Body of pancreas (tissue), 4 donors: Measurements from ENCODE around the gene FOXP1.

ENCODE experiments used
- POLR2A ChIP-seq, 3 donors: fragments of 450-650 bp; IDR thresholded peaks; one replicate each; pipeline ENCODE4 v1.6.1; 2016; ENCODE audit warnings: antibody characterized with exemption in 3 of 3, mild to moderate bottlenecking in 2 of 3
- TF ChIP-seq, protein P1 (sequence below), 7 experiments: fragments of 450-650 bp in 4 of 7; fragments of 200-600 bp in 3 of 7; sonication (generic) in 3 of 7; IDR thresholded peaks; one replicate each; pipeline ENCODE4 v1.5.1; 2016 to 2019; ENCODE audit warnings: antibody characterized with exemption in 7 of 7

- TF ChIP-seq, protein P1, sequence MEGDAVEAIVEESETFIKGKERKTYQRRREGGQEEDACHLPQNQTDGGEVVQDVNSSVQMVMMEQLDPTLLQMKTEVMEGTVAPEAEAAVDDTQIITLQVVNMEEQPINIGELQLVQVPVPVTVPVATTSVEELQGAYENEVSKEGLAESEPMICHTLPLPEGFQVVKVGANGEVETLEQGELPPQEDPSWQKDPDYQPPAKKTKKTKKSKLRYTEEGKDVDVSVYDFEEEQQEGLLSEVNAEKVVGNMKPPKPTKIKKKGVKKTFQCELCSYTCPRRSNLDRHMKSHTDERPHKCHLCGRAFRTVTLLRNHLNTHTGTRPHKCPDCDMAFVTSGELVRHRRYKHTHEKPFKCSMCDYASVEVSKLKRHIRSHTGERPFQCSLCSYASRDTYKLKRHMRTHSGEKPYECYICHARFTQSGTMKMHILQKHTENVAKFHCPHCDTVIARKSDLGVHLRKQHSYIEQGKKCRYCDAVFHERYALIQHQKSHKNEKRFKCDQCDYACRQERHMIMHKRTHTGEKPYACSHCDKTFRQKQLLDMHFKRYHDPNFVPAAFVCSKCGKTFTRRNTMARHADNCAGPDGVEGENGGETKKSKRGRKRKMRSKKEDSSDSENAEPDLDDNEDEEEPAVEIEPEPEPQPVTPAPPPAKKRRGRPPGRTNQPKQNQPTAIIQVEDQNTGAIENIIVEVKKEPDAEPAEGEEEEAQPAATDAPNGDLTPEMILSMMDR (IDR thresholded peaks at IDR 0.05), result no peak
- TF ChIP-seq POLR2A (IDR thresholded peaks at IDR 0.05), result no peak
These were observed 311.9 kb downstream of the FOXP1 start for GRCh38 chr3:71271596-71271995.
